Measurements from ENCODE around the gene FBXW11. TPM values are rescaled to one million over a fixed set of nuclear protein-coding genes. Genes with fewer than 3 reads are reported as not detected.

FBXW11 gene
- total RNA-seq, 2 donors from 2014 or later = 54.7 to 61.4 TPM

DNA sequence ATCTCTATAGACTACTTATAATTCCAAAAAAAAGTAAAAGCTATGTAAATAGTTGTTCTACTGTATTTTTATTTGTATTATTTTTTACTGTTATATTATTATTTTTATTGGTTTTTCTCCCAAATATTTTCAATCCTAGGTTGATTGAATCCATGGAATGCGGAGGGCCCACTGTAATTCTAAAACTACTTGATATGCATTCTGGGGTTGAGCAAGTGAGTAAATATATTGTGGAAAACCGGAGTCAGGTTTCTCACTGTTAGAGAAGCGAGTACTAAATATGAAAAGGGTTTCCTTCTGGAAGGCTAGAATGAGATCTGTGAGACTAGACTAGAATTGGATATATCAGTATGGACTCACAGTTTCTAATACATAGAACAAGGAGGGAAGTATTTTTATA is 66.5 kb downstream of the FBXW11 start:
- Histone ChIP-seq H3K27me3 (replicated peaks; ENCODE audit: insufficient read depth) (no peaks in the 10 kb centered on the region), H3K4me1 (replicated peaks) (no peaks in the 10 kb centered on the region), H3K27ac (no peak overlapping the region), H3K9me3 (no peaks in the 10 kb centered on the region), H3K4me3 (no peak overlapping the region), H3K36me3 (no peaks in the 10 kb centered on the region)
- intact Hi-C loops (cut with DNase I) = loop anchor here (10.0 kb wide), 1 partner anchor 65 kb away; the partner anchor contains the start of gene FBXW11
- WGBS = 83% methylated on average over 3 of the region's 3 CpGs
- no peak for TF ChIP-seq POLR2A (IDR thresholded peaks at IDR 0.05)
- no peak for TF ChIP-seq POLR2AphosphoS5 (IDR thresholded peaks at IDR 0.05)
- TF ChIP-seq, protein P1, sequence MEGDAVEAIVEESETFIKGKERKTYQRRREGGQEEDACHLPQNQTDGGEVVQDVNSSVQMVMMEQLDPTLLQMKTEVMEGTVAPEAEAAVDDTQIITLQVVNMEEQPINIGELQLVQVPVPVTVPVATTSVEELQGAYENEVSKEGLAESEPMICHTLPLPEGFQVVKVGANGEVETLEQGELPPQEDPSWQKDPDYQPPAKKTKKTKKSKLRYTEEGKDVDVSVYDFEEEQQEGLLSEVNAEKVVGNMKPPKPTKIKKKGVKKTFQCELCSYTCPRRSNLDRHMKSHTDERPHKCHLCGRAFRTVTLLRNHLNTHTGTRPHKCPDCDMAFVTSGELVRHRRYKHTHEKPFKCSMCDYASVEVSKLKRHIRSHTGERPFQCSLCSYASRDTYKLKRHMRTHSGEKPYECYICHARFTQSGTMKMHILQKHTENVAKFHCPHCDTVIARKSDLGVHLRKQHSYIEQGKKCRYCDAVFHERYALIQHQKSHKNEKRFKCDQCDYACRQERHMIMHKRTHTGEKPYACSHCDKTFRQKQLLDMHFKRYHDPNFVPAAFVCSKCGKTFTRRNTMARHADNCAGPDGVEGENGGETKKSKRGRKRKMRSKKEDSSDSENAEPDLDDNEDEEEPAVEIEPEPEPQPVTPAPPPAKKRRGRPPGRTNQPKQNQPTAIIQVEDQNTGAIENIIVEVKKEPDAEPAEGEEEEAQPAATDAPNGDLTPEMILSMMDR (IDR thresholded peaks at IDR 0.05) = no peak
- no peak for DNase-seq (ENCODE audit: low spot score)

DNA sequence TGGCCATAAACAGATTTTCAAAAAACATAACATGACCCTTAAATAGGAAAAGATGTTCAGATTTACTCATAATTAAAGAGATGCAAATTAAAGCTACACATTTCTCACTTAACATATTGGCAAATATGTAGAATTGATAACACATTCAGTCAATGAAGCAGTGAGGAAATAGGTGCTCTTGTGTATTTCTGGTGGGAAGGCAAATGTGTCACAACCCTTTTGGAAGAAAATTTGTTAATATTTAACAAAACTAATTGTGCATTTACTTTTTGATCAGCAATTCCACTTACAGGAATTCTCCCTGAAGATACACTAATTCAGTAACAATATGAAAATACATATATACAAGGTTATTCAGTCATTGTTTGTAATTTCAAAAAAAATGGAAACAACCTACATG is 68.1 kb downstream of the FBXW11 start:
- Histone ChIP-seq H3K4me1 (replicated peaks) (no peaks in the 10 kb centered on the region), H3K27ac (no peak overlapping the region), H3K9me3 (no peaks in the 10 kb centered on the region), H3K36me3 (no peaks in the 10 kb centered on the region), H3K4me3 (no peak overlapping the region), H3K27me3 (replicated peaks; ENCODE audit: insufficient read depth) (no peaks in the 10 kb centered on the region)
- TF ChIP-seq, protein P1 (IDR thresholded peaks at IDR 0.05) = no peak
- TF ChIP-seq POLR2AphosphoS5 (IDR thresholded peaks at IDR 0.05) = no peak
- TF ChIP-seq POLR2A (IDR thresholded peaks at IDR 0.05) = no peak
- intact Hi-C loops (cut with DNase I) = no loop called here
- no peak for DNase-seq (ENCODE audit: low spot score)

DNA sequence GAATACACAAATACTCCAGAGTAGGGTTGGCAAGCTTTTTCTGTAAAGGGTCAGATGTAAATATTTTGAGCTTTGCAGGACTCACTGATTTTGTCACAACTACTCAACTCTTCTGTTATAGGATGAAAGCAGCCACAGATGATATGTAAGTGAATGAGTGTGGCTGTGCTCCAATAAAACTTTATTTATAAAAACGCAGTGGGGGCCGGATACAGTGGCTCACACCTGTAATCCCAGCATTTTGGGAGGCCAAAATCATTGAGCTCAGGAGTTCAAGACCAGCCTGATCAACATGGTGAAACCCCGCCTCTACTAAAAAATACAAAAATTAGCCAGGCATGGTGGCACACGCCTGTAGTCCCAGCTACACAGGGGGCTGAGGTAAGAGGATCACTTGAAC is 69.1 kb downstream of the FBXW11 start:
- no peaks in the 10 kb centered on the region for H3K4me1 ChIP-seq (replicated peaks)
- TF ChIP-seq, protein P1 (IDR thresholded peaks at IDR 0.05) = no peak
- TF ChIP-seq POLR2AphosphoS5 (IDR thresholded peaks at IDR 0.05) (no peak), POLR2A (IDR thresholded peaks at IDR 0.05) (no peak)
- intact Hi-C loops (cut with DNase I) = no loop called here
- DNase-seq (ENCODE audit: low spot score) = no peak
- H3K27ac ChIP-seq = no peak overlapping the region
- H3K9me3 ChIP-seq = no peaks in the 10 kb centered on the region
- WGBS = 97% methylated on average over 4 of the region's 4 CpGs
- H3K4me3 ChIP-seq = no peak overlapping the region
- no peaks in the 10 kb centered on the region for H3K36me3 ChIP-seq
- H3K27me3 ChIP-seq (replicated peaks; ENCODE audit: insufficient read depth) = no peaks in the 10 kb centered on the region

DNA sequence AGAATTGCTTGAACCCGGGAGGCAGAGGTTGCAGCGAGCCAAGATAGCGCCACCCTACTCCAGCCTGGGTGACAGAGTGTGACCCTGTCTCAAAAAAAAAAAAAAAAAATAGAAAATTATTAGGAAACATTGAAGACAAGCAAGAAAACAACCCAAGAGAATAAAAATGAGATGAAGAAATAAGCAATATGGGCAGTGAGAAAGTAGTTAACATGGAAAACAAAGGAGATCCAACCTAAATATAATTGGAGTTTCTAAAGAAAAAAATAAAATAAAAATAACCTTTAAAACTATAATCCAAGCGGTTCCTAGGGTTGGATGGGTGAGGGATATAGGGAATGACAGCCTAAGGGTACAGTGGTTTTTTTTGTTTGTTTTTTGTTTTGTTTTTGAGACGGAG is 71.9 kb downstream of the FBXW11 start:
- H3K36me3 ChIP-seq = no peaks in the 10 kb centered on the region
- no peaks in the 10 kb centered on the region for H3K27me3 ChIP-seq (replicated peaks; ENCODE audit: insufficient read depth)
- intact Hi-C loops (cut with DNase I) = no loop called here
- 96% methylated on average over 5 of the region's 5 CpGs for WGBS
- no peak overlapping the region for H3K27ac ChIP-seq
- TF ChIP-seq, protein P1 (IDR thresholded peaks at IDR 0.05) = no peak
- TF ChIP-seq POLR2AphosphoS5 (IDR thresholded peaks at IDR 0.05) (no peak), POLR2A (IDR thresholded peaks at IDR 0.05) (no peak)
- H3K9me3 ChIP-seq = no peaks in the 10 kb centered on the region
- DNase-seq (ENCODE audit: low spot score) = no peak
- H3K4me1 ChIP-seq (replicated peaks) = no peaks in the 10 kb centered on the region
- no peak overlapping the region for H3K4me3 ChIP-seq

GRCh38 chr5:171931163-171931562 is 75.3 kb downstream of the FBXW11 start:
- no peaks in the 10 kb centered on the region for H3K36me3 ChIP-seq
- no peak for DNase-seq (ENCODE audit: low spot score)
- H3K27ac ChIP-seq = no peak overlapping the region
- no peak overlapping the region for H3K4me3 ChIP-seq
- H3K9me3 ChIP-seq = no peaks in the 10 kb centered on the region
- 93% methylated on average over 2 of the region's 2 CpGs for WGBS
- H3K27me3 ChIP-seq (replicated peaks; ENCODE audit: insufficient read depth) = no peaks in the 10 kb centered on the region
- intact Hi-C loops (cut with DNase I) = no loop called here
- TF ChIP-seq POLR2AphosphoS5 (IDR thresholded peaks at IDR 0.05) = no peak
- no peaks in the 10 kb centered on the region for H3K4me1 ChIP-seq (replicated peaks)
